Kidney epithelial cell (primary cell): ENCODE results near the gene ENTPD6. TPM values are rescaled to one million over a fixed set of nuclear protein-coding genes. Genes with fewer than 3 reads are reported as not detected.

ENCODE experiments used
- DNase-seq: peaks from one replicate; pipeline ENCODE4 v3.0.0-alpha.2; 2010; ENCODE audit warnings: low read depth
- H3K27me3 ChIP-seq: 2 replicates; pipeline ENCODE4 v1.6.0; 2011; ENCODE audit warnings: low read length; ENCODE audit not compliant: control insufficient read depth, insufficient read depth
- H3K36me3 ChIP-seq: 2 replicates; pipeline ENCODE4 v1.5.1; 2011; ENCODE audit warnings: low read length; ENCODE audit not compliant: control insufficient read depth, insufficient read depth
- H3K4me3 ChIP-seq: 2 replicates; pipeline ENCODE4 v1.5.1; 2011; ENCODE audit warnings: low read depth, mild to moderate bottlenecking, control low read depth, low read length
- CTCF ChIP-seq: IDR thresholded peaks from 2 replicates; pipeline ENCODE4 v1.5.1; 2011; ENCODE audit warnings: mild to moderate bottlenecking, moderate library complexity, low read length, control low read depth, inconsistent platforms; ENCODE audit not compliant: insufficient read depth, poor library complexity, severe bottlenecking
- total RNA-seq: library from RNA; depleted of rRNA; stranded (reverse); fragments of >200 nt; gene quantifications from 2 replicates; pipeline ENCODE4 v1.2.3, GENCODE V29; 2015

The ENTPD6 gene
- total RNA-seq, 1 donor from 2014 or later, result 80.1 TPM

GRCh38 chr20:25250508-25250907 is 55.0 kb downstream of the ENTPD6 start:
- TF ChIP-seq CTCF, result no peak
- no peaks in the 10 kb centered on the region for H3K27me3 ChIP-seq
- no peak for DNase-seq
- no peaks in the 10 kb centered on the region for H3K36me3 ChIP-seq
- H3K4me3 ChIP-seq, result peak overlapping the region; percentile 21

GRCh38 chr20:25251019-25251418 is 55.5 kb downstream of the ENTPD6 start:
- no peak for DNase-seq
- TF ChIP-seq CTCF, result no peak
- H3K36me3 ChIP-seq, result no peaks in the 10 kb centered on the region
- no peak overlapping the region for H3K4me3 ChIP-seq
- H3K27me3 ChIP-seq, result no peaks in the 10 kb centered on the region

DNA sequence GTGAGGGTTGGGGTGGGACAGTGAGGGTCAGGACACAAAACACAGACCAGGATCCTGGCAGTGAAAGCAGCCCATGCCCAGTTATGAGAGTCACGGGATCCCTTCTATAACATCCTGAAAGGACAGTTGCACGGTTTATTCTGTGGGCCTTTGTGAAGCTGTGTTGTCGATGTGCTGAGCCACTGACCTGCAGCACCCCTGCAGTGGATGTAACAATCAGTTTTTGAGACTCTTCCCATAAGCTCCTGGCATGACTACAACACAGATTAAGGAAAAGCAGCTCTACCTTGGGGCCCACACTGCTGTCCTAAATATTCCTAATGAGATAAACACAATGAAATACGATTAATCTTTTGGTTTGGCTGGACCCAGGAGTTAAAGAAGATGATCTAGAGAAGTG is 56.0 kb downstream of the ENTPD6 start:
- H3K4me3 ChIP-seq, result no peak overlapping the region

DNA sequence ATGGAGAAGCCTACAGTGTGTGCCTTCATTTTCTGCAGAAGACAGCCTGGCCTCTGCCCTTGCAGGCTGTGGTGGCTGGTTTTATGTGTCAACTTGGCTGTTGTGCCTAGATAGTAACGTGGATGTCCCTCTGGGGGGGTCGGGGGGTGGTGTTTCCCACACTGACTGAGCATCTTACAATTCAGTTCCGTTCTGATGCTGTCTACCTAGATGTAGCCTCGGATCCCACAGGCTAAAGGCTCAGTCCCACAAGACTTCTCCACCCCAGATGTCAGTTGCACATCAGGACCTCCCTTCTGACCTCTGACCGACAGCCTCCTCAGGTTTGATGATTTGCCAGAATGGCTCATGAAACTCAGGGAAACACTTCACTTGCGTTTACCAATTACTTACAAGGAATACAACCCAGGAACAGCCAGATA is 56.7 kb downstream of the ENTPD6 start:
- TF ChIP-seq CTCF, result no peak
- Histone ChIP-seq H3K4me3 (no peak overlapping the region), H3K27me3 (no peaks in the 10 kb centered on the region), H3K36me3 (no peaks in the 10 kb centered on the region)
- no peak for DNase-seq

More for the DNA sequence above, 56.0 kb downstream of the ENTPD6 start:
- no peak for DNase-seq
- Histone ChIP-seq H3K27me3 (no peaks in the 10 kb centered on the region), H3K36me3 (no peaks in the 10 kb centered on the region)
- TF ChIP-seq CTCF, result no peak

GRCh38 chr20:25252686-25253421 is 57.3 kb downstream of the ENTPD6 start:
- H3K36me3 ChIP-seq, result no peaks in the 10 kb centered on the region
- no peaks in the 10 kb centered on the region for H3K27me3 ChIP-seq
- no peak overlapping the region for H3K4me3 ChIP-seq
- DNase-seq, result no peak
- no peak for TF ChIP-seq CTCF

- no peak for DNase-seq
- Histone ChIP-seq H3K4me3 (no peak overlapping the region), H3K36me3 (no peaks in the 10 kb centered on the region), H3K27me3 (no peaks in the 10 kb centered on the region)
- no peak for TF ChIP-seq CTCF
Observed at GRCh38 chr20:25253606-25254275, 58.2 kb downstream of the ENTPD6 start.
